OCI-LY1 (cell line): ENCODE measurements around the gene COLGALT1.
"Not testable (repeated sequence)": the region's sequence is repeated elsewhere in the genome, so short reads cannot be mapped to it uniquely, and the experiment has no call there.

Experiments used
- H2AFZ ChIP-seq: fragments of 200-600 bp; sonication (generic), shearing (Covaris generic); 2 replicates; pipeline ENCODE4 v1.6.0; 2014; ENCODE audit warnings: antibody characterized with exemption, mild to moderate bottlenecking, low read length
- H3F3A ChIP-seq: fragments of 200-600 bp; sonication (generic), shearing (Covaris generic); 2 replicates; pipeline ENCODE4 v1.6.0; 2014; ENCODE audit warnings: mild to moderate bottlenecking, antibody characterized with exemption, low read length, moderate library complexity; ENCODE audit not compliant: insufficient read depth
- H3K27ac ChIP-seq: fragments of 200-600 bp; sonication (generic); 2 replicates; pipeline ENCODE4 v1.5.1; 2014; ENCODE audit warnings: low read length, mixed run types, mild to moderate bottlenecking, low read depth; ENCODE audit not compliant: poor library complexity, severe bottlenecking
- H3K27me3 ChIP-seq: fragments of 200-600 bp; sonication (generic); 2 replicates; pipeline ENCODE4 v1.6.0; 2014; ENCODE audit warnings: antibody characterized with exemption, mild to moderate bottlenecking, low read length, moderate library complexity; ENCODE audit not compliant: insufficient read depth
- H3K36me3 ChIP-seq: fragments of 200-600 bp; sonication (generic); 2 replicates; pipeline ENCODE4 v1.6.1; 2014; ENCODE audit warnings: mild to moderate bottlenecking, antibody characterized with exemption, low read length, moderate library complexity, mixed read lengths; ENCODE audit not compliant: insufficient read depth
- H3K4me1 ChIP-seq: fragments of 200-600 bp; sonication (generic); 2 replicates; pipeline ENCODE4 v1.5.1; 2014; ENCODE audit warnings: mild to moderate bottlenecking, low read length, moderate library complexity; ENCODE audit not compliant: insufficient read depth, severe bottlenecking
- H3K4me2 ChIP-seq: fragments of 200-600 bp; sonication (generic), shearing (Covaris generic); 2 replicates; pipeline ENCODE4 v1.6.1; 2014; ENCODE audit warnings: low read length
- H3K4me3 ChIP-seq: fragments of 200-600 bp; sonication (generic); 2 replicates; pipeline ENCODE4 v1.5.1; 2014; ENCODE audit warnings: low read length, low read depth, mild to moderate bottlenecking, mixed read lengths; ENCODE audit not compliant: poor library complexity, severe bottlenecking
- H3K79me2 ChIP-seq: fragments of 200-600 bp; shearing (Covaris generic); 2 replicates; pipeline ENCODE4 v1.6.1; 2016; ENCODE audit warnings: mixed run types, low read length, mixed read lengths; ENCODE audit not compliant: insufficient read depth
- H3K9ac ChIP-seq: fragments of 200-600 bp; sonication (generic), shearing (Covaris generic); 2 replicates; pipeline ENCODE4 v1.6.1; 2014; ENCODE audit warnings: mild to moderate bottlenecking, low read length, mixed read lengths
- H3K9me2 ChIP-seq: fragments of 200-600 bp; sonication (generic), shearing (Covaris generic); 2 replicates; pipeline ENCODE4 v1.6.1; 2014; ENCODE audit warnings: low read depth, mild to moderate bottlenecking, low read length, mixed read lengths
- H3K9me3 ChIP-seq: fragments of 200-600 bp; shearing (Covaris generic); 2 replicates; pipeline ENCODE4 v1.6.1; 2014; ENCODE audit warnings: low read length, mixed read lengths
- H4K20me1 ChIP-seq: fragments of 200-600 bp; sonication (generic), shearing (Covaris generic); 2 replicates; pipeline ENCODE4 v1.6.0; 2016; ENCODE audit warnings: mild to moderate bottlenecking, low read length; ENCODE audit not compliant: insufficient read depth
- EZH2 ChIP-seq: fragments of 200-600 bp; sonication (generic), shearing (Covaris generic); IDR thresholded peaks from 2 replicates; pipeline ENCODE4 v1.8.0; 2017; ENCODE audit warnings: borderline replicate concordance, mixed run types, mild to moderate bottlenecking, antibody characterized with exemption, low read length, moderate library complexity, mixed read lengths
- TF ChIP-seq, protein P1 (sequence below): fragments of 200-600 bp; sonication (generic), shearing (Covaris generic); IDR thresholded peaks from 2 replicates; pipeline ENCODE4 v1.5.1; 2017; ENCODE audit warnings: mild to moderate bottlenecking, antibody characterized with exemption, low read length, moderate library complexity, mixed read lengths

The COLGALT1 gene

DNA sequence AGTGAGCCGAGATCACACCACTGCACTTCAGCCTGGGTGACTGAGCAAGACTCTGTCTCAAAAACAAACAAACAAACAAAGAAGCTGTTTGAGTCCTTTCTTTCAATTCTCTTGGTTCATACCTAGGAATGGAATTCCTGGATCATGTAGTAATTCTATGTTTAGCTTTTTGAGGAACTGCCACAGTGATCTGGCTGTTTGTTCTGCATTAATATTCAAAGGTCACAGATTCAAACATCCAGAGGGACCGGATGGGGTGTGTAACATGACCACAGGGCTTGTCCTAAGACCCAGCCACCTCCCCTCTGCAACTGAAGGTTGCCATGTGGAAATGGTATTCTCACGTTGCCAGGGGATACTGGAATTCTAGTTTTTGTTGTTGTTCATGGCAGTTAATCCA is 10.2 kb downstream of the COLGALT1 start:
- Histone ChIP-seq H3K4me1 (no peaks in the 10 kb centered on the region), H4K20me1 (no peaks in the 10 kb centered on the region), H3K27me3 (no peaks in the 10 kb centered on the region), H3K36me3 (peaks cover 65% of the 10 kb centered on the region), H3K9me2 (no peaks in the 10 kb centered on the region), H3K4me3 (no peak overlapping the region), H3K9ac (no peak overlapping the region), H3K4me2 (no peak overlapping the region), H3K27ac (no peak overlapping the region), H3K79me2 (no peaks in the 10 kb centered on the region), H2AFZ (no peak overlapping the region), H3K9me3 (no peaks in the 10 kb centered on the region), H3F3A (no peaks in the 10 kb centered on the region)
- TF ChIP-seq, protein P1, sequence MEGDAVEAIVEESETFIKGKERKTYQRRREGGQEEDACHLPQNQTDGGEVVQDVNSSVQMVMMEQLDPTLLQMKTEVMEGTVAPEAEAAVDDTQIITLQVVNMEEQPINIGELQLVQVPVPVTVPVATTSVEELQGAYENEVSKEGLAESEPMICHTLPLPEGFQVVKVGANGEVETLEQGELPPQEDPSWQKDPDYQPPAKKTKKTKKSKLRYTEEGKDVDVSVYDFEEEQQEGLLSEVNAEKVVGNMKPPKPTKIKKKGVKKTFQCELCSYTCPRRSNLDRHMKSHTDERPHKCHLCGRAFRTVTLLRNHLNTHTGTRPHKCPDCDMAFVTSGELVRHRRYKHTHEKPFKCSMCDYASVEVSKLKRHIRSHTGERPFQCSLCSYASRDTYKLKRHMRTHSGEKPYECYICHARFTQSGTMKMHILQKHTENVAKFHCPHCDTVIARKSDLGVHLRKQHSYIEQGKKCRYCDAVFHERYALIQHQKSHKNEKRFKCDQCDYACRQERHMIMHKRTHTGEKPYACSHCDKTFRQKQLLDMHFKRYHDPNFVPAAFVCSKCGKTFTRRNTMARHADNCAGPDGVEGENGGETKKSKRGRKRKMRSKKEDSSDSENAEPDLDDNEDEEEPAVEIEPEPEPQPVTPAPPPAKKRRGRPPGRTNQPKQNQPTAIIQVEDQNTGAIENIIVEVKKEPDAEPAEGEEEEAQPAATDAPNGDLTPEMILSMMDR = no peak
- no peak for TF ChIP-seq EZH2

DNA sequence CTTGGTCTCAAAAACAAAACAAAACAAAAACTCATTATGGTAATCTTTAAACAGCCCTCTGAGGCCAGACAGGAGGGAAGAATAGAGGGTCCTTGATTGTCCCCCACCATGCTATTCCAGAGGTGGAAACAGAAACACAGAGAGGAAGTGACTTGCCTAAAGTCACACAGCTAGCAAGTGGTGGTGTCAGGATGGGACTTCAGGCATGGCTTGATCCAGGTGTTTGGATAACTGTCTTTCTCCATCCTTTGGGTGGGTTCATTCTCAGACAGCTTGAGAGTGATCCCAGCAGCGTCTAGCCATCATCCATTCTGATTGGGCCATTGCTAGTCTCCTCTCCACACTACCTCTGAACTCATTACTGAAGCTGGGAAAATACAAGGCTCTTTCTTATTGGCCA is 12.5 kb downstream of the COLGALT1 start:
- TF ChIP-seq, protein P1 = no peak
- TF ChIP-seq EZH2 = no peak
- Histone ChIP-seq H3F3A (no peaks in the 10 kb centered on the region), H3K79me2 (no peaks in the 10 kb centered on the region), H4K20me1 (no peaks in the 10 kb centered on the region), H3K36me3 (peaks cover 67% of the 10 kb centered on the region), H3K4me2 (no peak overlapping the region), H3K4me1 (no peaks in the 10 kb centered on the region), H3K4me3 (no peak overlapping the region), H2AFZ (no peak overlapping the region), H3K27me3 (no peaks in the 10 kb centered on the region), H3K9me2 (no peaks in the 10 kb centered on the region), H3K9ac (no peak overlapping the region), H3K27ac (no peak overlapping the region), H3K9me3 (no peaks in the 10 kb centered on the region)

DNA sequence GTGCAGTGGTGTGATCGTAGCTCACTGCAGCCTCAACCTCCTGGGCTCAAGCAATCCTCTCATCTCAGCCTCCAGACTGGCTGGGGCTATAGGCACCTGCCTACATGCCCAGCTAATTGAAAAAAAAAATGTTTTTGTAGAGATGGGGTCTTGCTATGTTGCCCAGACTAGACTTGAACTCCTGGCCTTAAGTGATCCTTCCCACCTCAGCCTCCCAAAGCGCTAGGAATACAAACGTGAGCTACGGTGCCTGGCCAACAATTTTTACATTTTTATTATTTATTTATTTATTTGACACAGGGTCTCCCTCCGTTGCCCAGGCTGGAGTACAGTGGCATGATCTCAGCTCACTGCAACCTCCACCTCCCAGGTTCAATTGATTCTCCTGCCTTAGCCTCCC is 14.8 kb downstream of the COLGALT1 start:
- H3K36me3 ChIP-seq = peaks cover 65% of the 10 kb centered on the region
- H3K27me3 ChIP-seq, H3K4me1 ChIP-seq, H3K27ac ChIP-seq, H3K79me2 ChIP-seq, H3K4me2 ChIP-seq, H3F3A ChIP-seq, H4K20me1 ChIP-seq, H3K9ac ChIP-seq, H2AFZ ChIP-seq, H3K4me3 ChIP-seq, H3K9me3 ChIP-seq, H3K9me2 ChIP-seq: not testable (repeated sequence)

DNA sequence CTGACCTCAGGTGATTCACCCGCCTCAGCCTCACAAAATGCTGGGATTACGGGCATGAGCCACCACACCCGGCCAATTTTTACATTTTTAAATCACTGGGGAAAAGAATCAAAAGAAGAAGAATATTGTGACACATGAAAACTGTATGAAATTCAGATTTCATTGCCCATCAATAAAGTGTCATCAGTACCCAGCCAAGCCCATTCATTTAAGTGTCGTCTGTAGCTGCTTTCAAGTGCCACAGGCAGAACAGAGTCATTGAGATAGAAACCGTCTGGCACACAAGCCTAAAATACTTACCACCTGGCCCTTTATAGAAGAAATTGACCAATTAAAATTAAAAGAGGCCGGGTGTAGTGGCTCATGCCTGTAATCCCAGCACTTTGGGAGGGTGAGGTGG is 15.3 kb downstream of the COLGALT1 start:
- Histone ChIP-seq H3K27me3 (no peaks in the 10 kb centered on the region), H2AFZ (no peak overlapping the region), H4K20me1 (no peaks in the 10 kb centered on the region), H3K36me3 (peaks cover 64% of the 10 kb centered on the region), H3K9me3 (no peaks in the 10 kb centered on the region), H3K27ac (no peak overlapping the region), H3K9me2 (no peaks in the 10 kb centered on the region), H3K4me1 (no peaks in the 10 kb centered on the region), H3K9ac (no peak overlapping the region), H3K4me2 (no peak overlapping the region), H3K79me2 (no peaks in the 10 kb centered on the region), H3K4me3 (no peak overlapping the region), H3F3A (no peaks in the 10 kb centered on the region)
- no peak for TF ChIP-seq EZH2
- TF ChIP-seq, protein P1 = no peak
